Measurements from ENCODE around the gene DNMT3B. TPM values are rescaled to one million over a fixed set of nuclear protein-coding genes. Genes with fewer than 3 reads are reported as not detected.

The DNMT3B gene
- total and polyA plus RNA-seq, 3 donors from 2014 or later, result 8.1 to 22.0 (median 20.6) TPM

- H3K4me1 ChIP-seq, result no peaks in the 10 kb centered on the region
- H3K27ac ChIP-seq, result no peak overlapping the region
- H3K9me3 ChIP-seq, result no peaks in the 10 kb centered on the region
- intact Hi-C loops (cut with DNase I; ENCODE audit: low total_unique reads), result no loop called here
- H3K4me3 ChIP-seq, result no peak overlapping the region
- WGBS, 2 donors, result 78 to 82% methylated on average over 20 to 23 of the region's 23 CpGs
- no peaks in the 10 kb centered on the region for H3K36me3 ChIP-seq (ENCODE audit: low read depth, missing control alignments)
- TF ChIP-seq POLR2A (IDR thresholded peaks at IDR 0.05) (no peak), CTCF (IDR thresholded peaks at IDR 0.05) (no peak)
- no peaks in the 10 kb centered on the region for H3K27me3 ChIP-seq
- no peak for DNase-seq
Observed at GRCh38 chr20:32798046-32798981, 36.1 kb downstream of the DNMT3B start.

- Histone ChIP-seq H3K4me3 (no peak overlapping the region), H3K9me3 (no peaks in the 10 kb centered on the region), H3K27ac (no peak overlapping the region), H3K4me1 (peaks cover 36% of the 10 kb centered on the region), H3K27me3 (no peaks in the 10 kb centered on the region), H3K36me3 (ENCODE audit: low read depth, missing control alignments) (no peaks in the 10 kb centered on the region)
- no peak for TF ChIP-seq CTCF (IDR thresholded peaks at IDR 0.05)
- no peak for TF ChIP-seq POLR2A (IDR thresholded peaks at IDR 0.05)
- DNase-seq, result no peak
- 95 to 98% methylated on average over 2 of the region's 2 CpGs for WGBS, 2 donors
- intact Hi-C loops (cut with DNase I; ENCODE audit: low total_unique reads), result no loop called here
Observed at GRCh38 chr20:32803092-32803491, 40.9 kb downstream of the DNMT3B start.

GRCh38 chr20:32804022-32804715, 42.0 kb downstream of the DNMT3B start:
- peak overlapping the region; percentile 76 to 79 for H3K27ac ChIP-seq

GRCh38 chr20:32804817-32805216, 42.6 kb downstream of the DNMT3B start:
- intact Hi-C loops (cut with DNase I; ENCODE audit: low total_unique reads), result no loop called here
- no peak for DNase-seq
- no peaks in the 10 kb centered on the region for H3K36me3 ChIP-seq (ENCODE audit: low read depth, missing control alignments)
- 69 to 82% methylated on average over 3 of the region's 3 CpGs for WGBS, 2 donors
- peak overlapping the region; percentile 76 to 79 for H3K27ac ChIP-seq
- TF ChIP-seq POLR2A (IDR thresholded peaks at IDR 0.05) (no peak), CTCF (IDR thresholded peaks at IDR 0.05) (no peak)
- peaks cover 36% of the 10 kb centered on the region for H3K4me1 ChIP-seq
- no peak overlapping the region for H3K4me3 ChIP-seq
- no peaks in the 10 kb centered on the region for H3K9me3 ChIP-seq
- no peaks in the 10 kb centered on the region for H3K27me3 ChIP-seq

More at GRCh38 chr20:32804022-32804715, 42.0 kb downstream of the DNMT3B start:
- H3K36me3 ChIP-seq (ENCODE audit: low read depth, missing control alignments), result no peaks in the 10 kb centered on the region
- H3K4me3 ChIP-seq, result no peak overlapping the region
- TF ChIP-seq POLR2A (IDR thresholded peaks at IDR 0.05) (no peak), CTCF (IDR thresholded peaks at IDR 0.05) (no peak)
- H3K9me3 ChIP-seq, result no peaks in the 10 kb centered on the region
- no peak for DNase-seq
- peaks cover 36% of the 10 kb centered on the region for H3K4me1 ChIP-seq
- 64 to 75% methylated on average over 8 of the region's 8 CpGs for WGBS, 2 donors
- no peaks in the 10 kb centered on the region for H3K27me3 ChIP-seq
- intact Hi-C loops (cut with DNase I; ENCODE audit: low total_unique reads), result no loop called here
